ENCODE measurements around the gene FTCDNL1.

GRCh38 chr2:199764273-199764800 lies 86.7 kb downstream of the FTCDNL1 start:
- TF ChIP-seq, protein P1, sequence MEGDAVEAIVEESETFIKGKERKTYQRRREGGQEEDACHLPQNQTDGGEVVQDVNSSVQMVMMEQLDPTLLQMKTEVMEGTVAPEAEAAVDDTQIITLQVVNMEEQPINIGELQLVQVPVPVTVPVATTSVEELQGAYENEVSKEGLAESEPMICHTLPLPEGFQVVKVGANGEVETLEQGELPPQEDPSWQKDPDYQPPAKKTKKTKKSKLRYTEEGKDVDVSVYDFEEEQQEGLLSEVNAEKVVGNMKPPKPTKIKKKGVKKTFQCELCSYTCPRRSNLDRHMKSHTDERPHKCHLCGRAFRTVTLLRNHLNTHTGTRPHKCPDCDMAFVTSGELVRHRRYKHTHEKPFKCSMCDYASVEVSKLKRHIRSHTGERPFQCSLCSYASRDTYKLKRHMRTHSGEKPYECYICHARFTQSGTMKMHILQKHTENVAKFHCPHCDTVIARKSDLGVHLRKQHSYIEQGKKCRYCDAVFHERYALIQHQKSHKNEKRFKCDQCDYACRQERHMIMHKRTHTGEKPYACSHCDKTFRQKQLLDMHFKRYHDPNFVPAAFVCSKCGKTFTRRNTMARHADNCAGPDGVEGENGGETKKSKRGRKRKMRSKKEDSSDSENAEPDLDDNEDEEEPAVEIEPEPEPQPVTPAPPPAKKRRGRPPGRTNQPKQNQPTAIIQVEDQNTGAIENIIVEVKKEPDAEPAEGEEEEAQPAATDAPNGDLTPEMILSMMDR (conservative IDR thresholded peaks at IDR 0.05): no peak
- no peak for TF ChIP-seq EZH2 (IDR thresholded peaks at IDR 0.05; ENCODE audit: low read depth)

Measured in PC-9 (cell line).